Naive thymus-derived CD8-positive, alpha-beta T cell (primary cell): Measurements from ENCODE around the gene MAGI3. TPM values are rescaled to one million over a fixed set of nuclear protein-coding genes. Genes with fewer than 3 reads are reported as not detected.
"Not testable (repeated sequence)": the region's sequence is repeated elsewhere in the genome, so short reads cannot be mapped to it uniquely, and the experiment has no call there.

Source experiments
- ATAC-seq, 2 donors: fragments of 150-1000 bp; cut with Tn5 transposase in 1 of 2; sonication (Bioruptor Pico), chemical (Tn5 transposase) in 1 of 2; 1 replicate in 1 of 2; 2 replicates in 1 of 2; pipeline ENCODE4 v1.10.0; 2021; ENCODE audit warnings: mild to moderate bottlenecking in 2 of 2, moderate library complexity in 2 of 2
- POLR2A ChIA-PET: fragments of 350-600 bp; sonication (Branson Sonifier 250); formaldehyde crosslinking; loops from one replicate; lab custom pipeline; 2021; ENCODE audit warnings: antibody characterized with exemption; lab: Charles Lee
- DNase-seq, 10 donors: peaks; one replicate each; pipeline versions ENCODE4 v3.0.0 to v3.0.0-alpha.2; 2020 to 2022
- H3K27ac Mint-ChIP-seq, 10 donors: one replicate each; pipeline ENCODE4 v1.8.0; 2020 to 2022; ENCODE audit warnings: mild to moderate bottlenecking in 10 of 10, mixed read lengths in 10 of 10, moderate library complexity in 4 of 10, inconsistent platforms in 1 of 10
- H3K27me3 Mint-ChIP-seq, 5 donors: one replicate each; pipeline ENCODE4 v1.8.0; 2021 to 2022; ENCODE audit warnings: mixed read lengths in 5 of 5
- H3K36me3 Mint-ChIP-seq, 3 donors: one replicate each; pipeline ENCODE4 v1.8.0; 2020 to 2022; ENCODE audit warnings: mixed read lengths in 3 of 3, mild to moderate bottlenecking in 2 of 3, inconsistent platforms in 1 of 3
- H3K4me1 Mint-ChIP-seq, 4 donors: one replicate each; pipeline ENCODE4 v1.8.0; 2021 to 2022; ENCODE audit warnings: mixed read lengths in 4 of 4
- H3K4me3 Mint-ChIP-seq, 10 donors: one replicate each; pipeline ENCODE4 v1.8.0; 2020 to 2022; ENCODE audit warnings: mild to moderate bottlenecking in 10 of 10, mixed read lengths in 10 of 10, moderate library complexity in 6 of 10, inconsistent platforms in 1 of 10
- H3K9me3 Mint-ChIP-seq, 9 donors: one replicate each; pipeline ENCODE4 v1.8.0; 2020 to 2022; ENCODE audit warnings: mixed read lengths in 9 of 9, mild to moderate bottlenecking in 3 of 9, inconsistent platforms in 1 of 9, moderate library complexity in 1 of 9
- polyA plus RNA-seq, 3 donors: library from polyadenylated mRNA; unstranded; fragments of 300-500 nt; fragmentation: Illumina TruSeq; gene quantifications; one replicate each; pipeline ENCODE4 v1.2.3, GENCODE V29; 2021
- total RNA-seq, 8 experiments: library from RNA in 2 of 8; stranded (reverse) in 2 of 8; gene quantifications; one replicate each; pipeline ENCODE4 v1.2.3 and lab custom pipeline; 2021 to 2026

Gene MAGI3
- total and polyA plus RNA-seq, 5 experiments from 2014 or later: 0.44 to 3.5 (median 1.4) TPM

- DNase-seq (no peak), ATAC-seq (no peak)
- peaks cover 1 to 11% (median 5%) of the 10 kb centered on the region in 5 donors for H3K27me3 Mint-ChIP-seq
- peaks cover 0 to 15% (median 3%) of the 10 kb centered on the region in 9 donors for H3K9me3 Mint-ChIP-seq
- peaks cover 0 to 4% (median 0%) of the 10 kb centered on the region in 3 donors for H3K36me3 Mint-ChIP-seq
- no peak overlapping the region for H3K4me3 Mint-ChIP-seq
- H3K4me1 Mint-ChIP-seq: no peaks in the 10 kb centered on the region
- POLR2A ChIA-PET: no interaction called here
- no peak overlapping the region for H3K27ac Mint-ChIP-seq
These were observed 150.0 kb downstream of the MAGI3 start for GRCh38 chr1:113540335-113540734.

- H3K9me3 Mint-ChIP-seq: peaks cover 0 to 15% (median 3%) of the 10 kb centered on the region in 9 donors
- H3K4me1 Mint-ChIP-seq: no peaks in the 10 kb centered on the region
- POLR2A ChIA-PET: no interaction called here
- no peak overlapping the region for H3K4me3 Mint-ChIP-seq
- ATAC-seq (no peak), DNase-seq (no peak)
- peaks cover 1 to 11% (median 5%) of the 10 kb centered on the region in 5 donors for H3K27me3 Mint-ChIP-seq
- peaks cover 0 to 4% (median 0%) of the 10 kb centered on the region in 3 donors for H3K36me3 Mint-ChIP-seq
- no peak overlapping the region for H3K27ac Mint-ChIP-seq
These were observed 150.8 kb downstream of the MAGI3 start for GRCh38 chr1:113541106-113541505.

- H3K9me3 Mint-ChIP-seq: peaks cover 0 to 12% (median 3%) of the 10 kb centered on the region in 9 donors
- peaks cover 0 to 4% (median 0%) of the 10 kb centered on the region in 3 donors for H3K36me3 Mint-ChIP-seq
- peaks cover under 1 to 9% (median 3%) of the 10 kb centered on the region in 5 donors for H3K27me3 Mint-ChIP-seq
- no peak overlapping the region for H3K4me3 Mint-ChIP-seq
- DNase-seq (no peak), ATAC-seq (no peak)
- no peak overlapping the region for H3K27ac Mint-ChIP-seq
- POLR2A ChIA-PET: no interaction called here
- H3K4me1 Mint-ChIP-seq: no peaks in the 10 kb centered on the region
These were observed 151.9 kb downstream of the MAGI3 start for GRCh38 chr1:113542221-113542701.

- POLR2A ChIA-PET: no interaction called here
- no peaks in the 10 kb centered on the region for H3K4me1 Mint-ChIP-seq
- DNase-seq (no peak), ATAC-seq (no peak)
- H3K36me3 Mint-ChIP-seq: peaks cover 0 to 4% (median 0%) of the 10 kb centered on the region in 3 donors
- no peak overlapping the region for H3K27ac Mint-ChIP-seq
- H3K9me3 Mint-ChIP-seq: peaks cover 0 to 12% (median 3%) of the 10 kb centered on the region in 9 donors
- H3K27me3 Mint-ChIP-seq: peaks cover 0 to 9% (median 3%) of the 10 kb centered on the region in 5 donors
- no peak overlapping the region for H3K4me3 Mint-ChIP-seq
These were observed 152.8 kb downstream of the MAGI3 start for GRCh38 chr1:113543110-113543509.

- H3K4me1 Mint-ChIP-seq: no peaks in the 10 kb centered on the region
- peaks cover 0 to 8% (median 5%) of the 10 kb centered on the region in 5 donors for H3K27me3 Mint-ChIP-seq
- no peaks in the 10 kb centered on the region for H3K36me3 Mint-ChIP-seq
- POLR2A ChIA-PET: no interaction called here
- no peak overlapping the region for H3K27ac Mint-ChIP-seq
- peaks cover 0 to 10% (median 0%) of the 10 kb centered on the region in 9 donors for H3K9me3 Mint-ChIP-seq
- no peak overlapping the region for H3K4me3 Mint-ChIP-seq
- DNase-seq: no peak
- ATAC-seq: no peak
These were observed 154.9 kb downstream of the MAGI3 start for GRCh38 chr1:113545210-113545609.

- Mint-ChIP-seq H3K36me3 (no peaks in the 10 kb centered on the region), H3K9me3 (peaks cover 0 to 10% (median 0%) of the 10 kb centered on the region in 9 donors)
These were observed 155.3 kb downstream of the MAGI3 start for GRCh38 chr1:113545626-113546025.

GRCh38 chr1:113551728-113552127, 161.4 kb downstream of the MAGI3 start:
- no peak overlapping the region for H3K4me3 Mint-ChIP-seq
- no peak overlapping the region for H3K27ac Mint-ChIP-seq
- H3K27me3 Mint-ChIP-seq: peaks cover 0 to 14% (median 5%) of the 10 kb centered on the region in 5 donors
- peaks cover 2 to 28% (median 23%) of the 10 kb centered on the region in 3 donors for H3K36me3 Mint-ChIP-seq
- POLR2A ChIA-PET: no interaction called here
- ATAC-seq (no peak), DNase-seq (no peak)
- peaks cover 0 to 31% (median 11%) of the 10 kb centered on the region in 9 donors for H3K9me3 Mint-ChIP-seq
- H3K4me1 Mint-ChIP-seq: no peaks in the 10 kb centered on the region

More at GRCh38 chr1:113545626-113546025, 155.3 kb downstream of the MAGI3 start:
- no peak overlapping the region for H3K27ac Mint-ChIP-seq
- ATAC-seq (no peak), DNase-seq (no peak)
- no peak overlapping the region for H3K4me3 Mint-ChIP-seq
- no peaks in the 10 kb centered on the region for H3K4me1 Mint-ChIP-seq
- H3K27me3 Mint-ChIP-seq: peaks cover 0 to 7% (median 1%) of the 10 kb centered on the region in 5 donors
- POLR2A ChIA-PET: no interaction called here

GRCh38 chr1:113552244-113552643, 161.9 kb downstream of the MAGI3 start:
- Mint-ChIP-seq H3K4me1 (no peaks in the 10 kb centered on the region), H3K9me3 (peaks cover 0 to 33% (median 11%) of the 10 kb centered on the region in 9 donors), H3K36me3 (peaks cover 2 to 30% (median 23%) of the 10 kb centered on the region in 3 donors), H3K27ac (no peak overlapping the region), H3K27me3 (peaks cover 0 to 14% (median 5%) of the 10 kb centered on the region in 5 donors), H3K4me3 (no peak overlapping the region)
- POLR2A ChIA-PET: no interaction called here
- DNase-seq (no peak), ATAC-seq (no peak)

- POLR2A ChIA-PET: no interaction called here
- no peak for ATAC-seq
- peaks cover 11 to 69% (median 48%) of the 10 kb centered on the region in 9 donors for H3K9me3 Mint-ChIP-seq
These were observed 166.9 kb downstream of the MAGI3 start for GRCh38 chr1:113557187-113557586.

GRCh38 chr1:113565621-113566020, 175.3 kb downstream of the MAGI3 start:
- H3K4me1 Mint-ChIP-seq: no peaks in the 10 kb centered on the region
- POLR2A ChIA-PET: no interaction called here
- peaks cover 0 to 2% (median 0%) of the 10 kb centered on the region in 5 donors for H3K27me3 Mint-ChIP-seq
- H3K36me3 Mint-ChIP-seq: peaks cover 0 to 44% (median 8%) of the 10 kb centered on the region in 3 donors
- H3K4me3 Mint-ChIP-seq: no peak overlapping the region
- DNase-seq: no peak
- H3K27ac Mint-ChIP-seq: no peak overlapping the region
- ATAC-seq: no peak
- H3K9me3 Mint-ChIP-seq: peaks cover 4 to 79% (median 24%) of the 10 kb centered on the region in 9 donors

More at GRCh38 chr1:113557187-113557586, 166.9 kb downstream of the MAGI3 start:
- Mint-ChIP-seq H3K4me3 (no peak overlapping the region), H3K36me3 (peaks cover 2 to 56% (median 42%) of the 10 kb centered on the region in 3 donors), H3K4me1 (no peaks in the 10 kb centered on the region), H3K27me3 (peaks cover 3 to 14% (median 4%) of the 10 kb centered on the region in 5 donors), H3K27ac (no peak overlapping the region)
- DNase-seq: no peak

- no peak for ATAC-seq
- Mint-ChIP-seq H3K27ac (no peak overlapping the region), H3K9me3 (peaks cover 10 to 84% (median 30%) of the 10 kb centered on the region in 9 donors), H3K4me3 (no peak overlapping the region), H3K4me1 (no peaks in the 10 kb centered on the region), H3K36me3 (peaks cover 0 to 46% (median 15%) of the 10 kb centered on the region in 3 donors), H3K27me3 (peaks cover 0 to 7% (median 0%) of the 10 kb centered on the region in 5 donors)
- DNase-seq: no peak
- POLR2A ChIA-PET: no interaction called here
These were observed 177.1 kb downstream of the MAGI3 start for GRCh38 chr1:113567427-113567826.

GRCh38 chr1:113575744-113576260, 185.5 kb downstream of the MAGI3 start:
- POLR2A ChIA-PET, H3K4me1 Mint-ChIP-seq, ATAC-seq, H3K4me3 Mint-ChIP-seq, H3K27ac Mint-ChIP-seq, DNase-seq: not testable (repeated sequence)
- Mint-ChIP-seq H3K27me3 (peaks cover 0 to 16% (median 13%) of the 10 kb centered on the region in 5 donors), H3K36me3 (peaks cover 0 to 20% (median 13%) of the 10 kb centered on the region in 3 donors), H3K9me3 (peaks cover 0 to 33% (median 18%) of the 10 kb centered on the region in 9 donors)

GRCh38 chr1:113576271-113576670, 186.0 kb downstream of the MAGI3 start:
- POLR2A ChIA-PET: no interaction called here
- Mint-ChIP-seq H3K9me3 (peaks cover 0 to 29% (median 17%) of the 10 kb centered on the region in 9 donors), H3K4me3 (no peak overlapping the region)

More at GRCh38 chr1:113576271-113576670, 186.0 kb downstream of the MAGI3 start:
- peaks cover 0 to 20% (median 11%) of the 10 kb centered on the region in 3 donors for H3K36me3 Mint-ChIP-seq
- ATAC-seq (no peak), DNase-seq (no peak)
- peaks cover 0 to 16% (median 12%) of the 10 kb centered on the region in 5 donors for H3K27me3 Mint-ChIP-seq
- no peak overlapping the region for H3K27ac Mint-ChIP-seq
- H3K4me1 Mint-ChIP-seq: no peaks in the 10 kb centered on the region
